Suprapubic skin (tissue), 3 donors: ENCODE data around the gene INSR.

ENCODE experiments used
- CTCF ChIP-seq, 2 donors: fragments of 200-600 bp in 1 of 2; fragments of 450-650 bp in 1 of 2; sonication (generic) in 1 of 2; IDR thresholded peaks; one replicate each; pipeline ENCODE4 v1.5.1; 2016 to 2019; ENCODE audit warnings: antibody characterized with exemption in 2 of 2, mild to moderate bottlenecking in 1 of 2, moderate library complexity in 1 of 2
- POLR2A ChIP-seq, 2 donors: fragments of 450-650 bp; IDR thresholded peaks; one replicate each; pipeline ENCODE4 v1.6.1; 2017; ENCODE audit warnings: antibody characterized with exemption in 2 of 2, mild to moderate bottlenecking in 2 of 2, moderate library complexity in 2 of 2

- no peak for TF ChIP-seq CTCF (IDR thresholded peaks at IDR 0.05)
- TF ChIP-seq POLR2A (IDR thresholded peaks at IDR 0.05) = no peak
Observed at GRCh38 chr19:7301525-7301924, 7.3 kb upstream of the INSR start.
